DMS53 treated with DMSO at 0.1 percent for 48 hours (cell line): Measurements from ENCODE around the gene WDR86.
A peak's percentile ranks its signal among the peaks of the same experiment; 100 is the strongest.

Experiments
- DNase-seq: peaks from one replicate; lab custom pipeline; 2025; ENCODE audit not compliant: unreplicated experiment; lab: John Stamatoyannopoulos, UW

WDR86 gene

DNA sequence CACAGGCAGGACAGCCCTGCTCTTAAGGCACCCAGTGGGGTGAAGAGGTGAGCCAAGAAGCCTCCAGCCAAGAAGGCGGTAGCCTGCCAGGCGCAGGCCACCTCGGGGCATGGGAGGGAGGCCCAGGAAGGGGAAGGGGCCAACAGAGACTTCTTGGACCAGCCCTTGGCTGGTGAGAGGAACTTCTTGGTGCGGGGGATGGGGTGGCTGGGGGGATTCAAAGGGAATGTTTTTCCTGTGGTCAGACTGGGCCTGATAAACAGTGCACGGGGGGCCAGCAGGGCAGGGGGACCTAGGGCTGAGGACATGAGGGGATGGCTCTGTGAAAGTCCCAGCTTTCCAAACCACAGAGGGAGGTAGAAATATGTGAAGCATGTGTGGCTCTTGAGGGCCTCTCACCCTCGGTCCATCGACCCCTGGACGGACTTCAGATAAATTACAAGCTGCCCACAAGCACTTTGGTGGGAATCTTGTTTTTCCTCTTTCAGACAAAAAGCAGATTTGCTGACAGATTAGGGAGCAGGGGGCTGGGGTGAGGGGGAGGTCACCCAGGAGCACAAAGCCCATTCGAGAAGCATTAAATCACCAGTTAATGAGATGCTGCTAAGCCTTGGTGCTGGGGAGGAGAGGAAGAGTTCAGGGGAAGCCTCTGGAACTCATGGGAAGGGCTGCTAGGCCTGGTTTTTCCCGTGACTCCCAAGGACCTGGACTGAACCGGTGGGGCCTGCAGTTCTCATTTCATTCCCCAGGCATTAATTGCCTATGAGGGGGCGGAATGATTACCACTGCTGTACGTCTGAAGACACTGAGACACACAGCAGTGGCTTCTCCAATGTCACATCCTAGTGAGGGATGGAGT, 18.8 kb upstream of the WDR86 start:
- DNase-seq: no peak

- peak; percentile 83 for DNase-seq
Measured at GRCh38 chr7:151427705-151428377, 18.0 kb upstream of the WDR86 start.

DNA sequence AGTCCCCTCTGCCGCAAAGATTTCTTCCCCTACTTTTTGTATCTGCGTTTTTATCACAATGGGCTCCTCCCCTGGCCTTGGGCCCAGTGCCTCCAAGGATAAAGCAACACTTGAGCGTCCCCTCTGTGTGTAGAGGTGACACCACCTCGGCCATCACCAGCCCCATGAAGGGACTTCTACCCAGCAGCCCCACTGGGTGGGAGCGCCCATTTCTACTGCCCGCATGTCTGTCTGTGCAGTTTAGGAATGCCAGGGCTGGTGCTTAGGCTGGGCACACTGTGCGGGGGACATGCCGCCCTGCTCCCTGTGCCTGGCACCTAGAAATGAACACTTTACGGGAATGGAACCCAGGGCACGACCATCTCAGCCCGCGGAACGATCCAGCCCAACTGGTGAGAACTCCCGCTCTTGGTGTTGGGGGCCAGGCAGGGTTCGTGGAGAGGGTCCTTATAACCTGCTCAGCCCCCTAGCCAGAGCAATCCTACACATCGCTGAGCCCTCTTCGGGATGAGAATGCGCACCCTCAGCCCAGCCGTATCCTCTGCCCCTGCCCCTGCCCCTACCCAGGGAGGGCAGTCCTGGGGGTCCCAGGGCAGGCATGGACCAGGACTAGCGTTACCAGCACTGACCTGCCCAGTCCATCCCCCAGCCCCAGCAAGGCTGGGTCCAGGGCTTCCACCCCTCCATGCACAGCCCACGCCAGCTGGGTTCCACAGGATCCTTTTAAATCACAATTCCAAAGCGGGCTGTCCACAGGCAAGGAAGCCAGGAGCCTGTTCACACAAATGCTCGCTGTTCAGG, 17.3 kb upstream of the WDR86 start:
- no peak for DNase-seq

DNA sequence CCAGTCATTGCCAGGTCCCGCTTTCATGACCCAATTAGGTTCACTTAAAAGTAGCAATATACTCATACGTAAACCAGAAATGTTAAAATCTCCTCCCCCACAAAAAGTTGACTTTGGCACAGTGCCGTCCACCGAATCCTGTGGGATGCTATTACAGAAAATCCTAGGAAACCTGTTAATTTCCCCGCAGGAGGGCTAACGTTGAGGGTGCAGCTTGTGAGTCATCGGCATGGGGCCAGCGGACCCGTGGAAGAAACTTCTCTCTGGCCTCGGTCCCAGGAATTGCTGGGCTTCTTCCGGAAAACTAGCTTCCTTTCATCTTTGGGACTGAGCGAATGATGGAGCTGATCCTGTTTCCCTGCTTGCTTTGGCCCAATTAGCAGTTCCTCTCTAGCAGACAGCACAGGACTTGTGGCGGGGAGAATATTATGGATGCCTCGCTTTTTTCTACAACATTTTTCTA, 16.6 kb upstream of the WDR86 start:
- no peak for DNase-seq

GRCh38 chr7:151425670-151426440, 16.0 kb upstream of the WDR86 start:
- no peak for DNase-seq

- DNase-seq: no peak
Measured at GRCh38 chr7:151424799-151425198, 15.0 kb upstream of the WDR86 start.

GRCh38 chr7:151423936-151424335, 14.1 kb upstream of the WDR86 start:
- no peak for DNase-seq

DNA sequence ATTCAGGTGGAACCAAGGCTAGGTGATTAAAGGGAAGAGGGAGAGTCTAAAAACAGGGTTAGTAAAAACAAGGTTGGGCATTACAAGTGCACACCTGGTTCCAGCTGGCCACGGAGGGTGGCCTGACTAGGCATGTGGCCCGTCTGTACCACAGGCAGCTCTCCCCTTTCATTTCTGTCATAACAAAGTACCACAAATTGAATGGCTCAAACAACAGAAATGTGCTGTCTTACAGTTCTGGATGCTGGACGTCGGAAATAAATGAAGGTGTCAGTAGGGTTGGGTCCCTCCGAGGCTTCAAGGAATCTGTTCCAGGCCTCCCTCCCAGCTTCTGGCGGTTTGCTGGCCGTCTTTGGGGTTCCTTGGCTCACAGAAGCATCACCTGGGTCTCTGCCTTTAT, 13.4 kb upstream of the WDR86 start:
- DNase-seq: no peak

GRCh38 chr7:151422212-151422611, 12.4 kb upstream of the WDR86 start:
- no peak for DNase-seq

DNA sequence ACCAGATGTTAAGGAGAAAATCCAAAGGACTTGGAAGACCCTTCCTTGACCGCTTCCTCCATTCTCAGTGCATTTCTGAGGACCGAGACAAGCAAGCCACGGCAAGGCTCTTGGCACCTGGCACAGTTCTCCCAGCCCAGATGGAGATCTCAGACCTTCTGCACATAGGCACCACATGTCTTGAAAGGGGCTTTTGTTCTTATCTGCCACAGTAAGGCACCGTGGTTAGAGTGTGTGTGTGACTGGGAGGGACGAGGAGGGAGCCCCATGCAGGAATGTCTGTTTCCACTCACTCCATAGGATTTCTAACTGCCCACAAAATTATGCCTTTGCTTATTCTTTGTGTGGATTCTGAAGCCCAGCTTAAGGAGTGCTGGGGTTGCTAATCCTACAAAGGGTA, 10.3 kb upstream of the WDR86 start:
- no peak for DNase-seq

GRCh38 chr7:151416941-151417315, 7.1 kb upstream of the WDR86 start:
- no peak for DNase-seq

GRCh38 chr7:151416112-151416940, 6.5 kb upstream of the WDR86 start:
- DNase-seq: no peak

DNA sequence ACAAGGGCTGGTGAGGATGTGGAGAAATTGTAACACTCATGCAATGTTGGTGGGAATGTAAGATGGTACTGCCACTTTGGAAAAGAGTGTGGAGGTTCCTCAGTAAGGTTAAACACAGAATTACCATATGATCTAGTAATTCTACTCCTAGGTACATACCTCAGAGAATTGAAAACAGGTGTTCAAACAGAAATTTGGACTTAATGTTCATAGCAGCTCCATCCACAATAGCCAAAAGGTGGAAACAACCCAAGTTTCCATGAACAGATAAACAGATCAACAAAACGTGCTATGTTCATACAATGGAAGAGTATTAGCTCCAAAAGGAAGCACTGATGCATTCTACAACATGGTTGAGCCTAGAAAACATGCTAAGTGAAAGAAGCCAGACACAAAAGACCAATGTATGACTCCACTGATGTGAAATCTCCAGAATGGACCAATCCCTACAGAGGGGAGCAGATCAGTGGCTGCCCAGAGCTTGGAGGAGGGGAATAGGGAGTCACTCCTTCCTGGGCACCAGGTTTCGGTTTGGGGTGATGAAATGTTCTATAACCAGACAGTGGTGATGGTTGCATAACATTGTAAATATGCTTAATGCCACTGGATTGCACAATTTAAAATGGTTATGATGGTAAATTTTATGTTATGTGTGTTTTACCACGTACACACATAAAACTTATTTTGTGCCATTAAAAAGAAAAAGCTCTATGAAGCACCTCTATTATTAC, 5.7 kb upstream of the WDR86 start:
- DNase-seq: no peak

GRCh38 chr7:151413241-151413640, 3.4 kb upstream of the WDR86 start:
- no peak for DNase-seq

DNA sequence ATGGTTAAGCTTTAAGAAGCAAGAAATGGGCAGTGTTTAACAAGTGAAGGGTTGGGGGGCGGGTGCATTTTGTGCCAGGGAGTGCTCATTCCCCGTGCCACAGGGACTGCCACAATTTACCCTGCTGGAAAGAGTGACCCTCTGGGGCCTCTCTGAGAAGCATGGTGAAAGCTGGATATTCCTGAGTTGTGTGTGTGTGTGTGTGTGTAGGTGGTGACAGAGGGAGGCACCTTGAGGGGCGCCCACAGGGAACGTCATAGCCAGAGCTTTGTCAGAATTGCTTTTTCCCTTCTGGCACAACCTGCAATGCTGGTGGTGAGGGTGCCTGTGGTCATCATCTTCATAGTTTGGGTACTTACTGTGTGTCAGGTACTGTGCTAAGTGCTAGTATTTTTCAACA, 2.5 kb upstream of the WDR86 start:
- no peak for DNase-seq

- DNase-seq: no peak
Measured at GRCh38 chr7:151411551-151411950, 1.7 kb upstream of the WDR86 start.

- no peak for DNase-seq
Measured at GRCh38 chr7:151410405-151411390, 860 bp upstream of the WDR86 start.
